OCI-LY7 (cell line): Measurements from ENCODE around the gene SPATA6L. TPM values are rescaled to one million over a fixed set of nuclear protein-coding genes. Genes with fewer than 3 reads are reported as not detected.

Source experiments
- BruUV-seq: library from RNA; stranded (reverse); fragments of 400-500 nt; replicated peaks from 2 replicates; lab custom pipeline; 2021; lab: Mats Ljungman, UMichigan
- CTCF ChIA-PET: fragments of 300-600 bp; sonication (Branson Sonifier 250); formaldehyde crosslinking; loops from one replicate; lab custom pipeline; 2022; ENCODE audit warnings: antibody characterized with exemption; ENCODE audit not compliant: unreplicated experiment; lab: Charles Lee
- POLR2A ChIA-PET: fragments of 300-600 bp; sonication (Branson Sonifier 250); formaldehyde crosslinking; loops from one replicate; lab custom pipeline; 2022; ENCODE audit warnings: antibody characterized with exemption; lab: Charles Lee
- DNase-seq: peaks from one replicate; pipeline ENCODE4 v3.0.0-alpha.2; 2015; ENCODE audit warnings: low spot score
- H2AFZ ChIP-seq: fragments of 200-600 bp; sonication (generic), shearing (Covaris generic); 2 replicates; pipeline ENCODE4 v1.6.1; 2014; ENCODE audit warnings: mild to moderate bottlenecking, antibody characterized with exemption, low read length, moderate library complexity
- H3K27ac ChIP-seq: fragments of 200-600 bp; sonication (generic); 2 replicates; pipeline ENCODE4 v1.5.1; 2014; ENCODE audit warnings: mixed run types, low read depth, mild to moderate bottlenecking, moderate library complexity, low read length, inconsistent platforms; ENCODE audit not compliant: poor library complexity, severe bottlenecking
- H3K36me3 ChIP-seq: fragments of 200-600 bp; sonication (generic); 2 replicates; pipeline ENCODE4 v1.6.1; 2014; ENCODE audit warnings: mild to moderate bottlenecking, antibody characterized with exemption, low read length, moderate library complexity, mixed read lengths; ENCODE audit not compliant: insufficient read depth
- H3K4me1 ChIP-seq: fragments of 200-600 bp; sonication (generic); 2 replicates; pipeline ENCODE4 v1.5.1; 2014; ENCODE audit warnings: mild to moderate bottlenecking, low read length; ENCODE audit not compliant: insufficient read depth, poor library complexity, severe bottlenecking
- H3K4me2 ChIP-seq: fragments of 200-600 bp; sonication (generic); 2 replicates; pipeline ENCODE4 v1.6.1; 2014; ENCODE audit warnings: mild to moderate bottlenecking, low read length
- H3K4me3 ChIP-seq: fragments of 200-600 bp; sonication (generic); 2 replicates; pipeline ENCODE4 v1.5.1; 2014; ENCODE audit warnings: mild to moderate bottlenecking, low read depth, low read length; ENCODE audit not compliant: poor library complexity, severe bottlenecking
- H3K79me2 ChIP-seq: fragments of 200-600 bp; sonication (generic); 2 replicates; pipeline ENCODE4 v1.6.1; 2016; ENCODE audit warnings: low read depth, mild to moderate bottlenecking, low read length, moderate library complexity, mixed read lengths; ENCODE audit not compliant: insufficient read depth
- H3K9me2 ChIP-seq: fragments of 200-600 bp; sonication (generic); 2 replicates; pipeline ENCODE4 v1.6.1; 2016; ENCODE audit warnings: mild to moderate bottlenecking, low read length, mixed read lengths; ENCODE audit not compliant: insufficient read depth
- H3K9me3 ChIP-seq: fragments of 200-600 bp; sonication (generic); 2 replicates; pipeline ENCODE4 v1.6.1; 2014; ENCODE audit warnings: mild to moderate bottlenecking, mixed run types, low read length, mixed read lengths
- H4K20me1 ChIP-seq: fragments of 200-600 bp; sonication (generic); 2 replicates; pipeline ENCODE4 v1.6.1; 2014; ENCODE audit warnings: mild to moderate bottlenecking, antibody characterized with exemption, low read length, moderate library complexity, mixed read lengths; ENCODE audit not compliant: insufficient read depth
- EZH2phosphoT487 ChIP-seq: fragments of 200-600 bp; sonication (generic); IDR thresholded peaks from 2 replicates; pipeline ENCODE4 v1.6.1; 2018; ENCODE audit warnings: low read depth, borderline replicate concordance, mild to moderate bottlenecking, mixed run types, antibody characterized with exemption, low read length, moderate library complexity, mixed read lengths
- intact Hi-C: fragments of 100-400 bp; cut with micrococcal nuclease; formaldehyde crosslinking; loops from one replicate; pipeline ENCODE4 v1.10.0; 2022; ENCODE audit not compliant: unreplicated experiment
- total RNA-seq, 2 experiments: library from RNA; depleted of rRNA in 1 of 2; stranded (reverse); fragments of >200 nt in 1 of 2; shearing (Covaris generic) in 1 of 2; gene quantifications; 2 replicates each; pipeline ENCODE4 v1.2.3, GENCODE V29; 2014 to 2022
- TF ChIP-seq, protein P1 (sequence below): fragments of 200-600 bp; sonication (generic); conservative IDR thresholded peaks from 2 replicates; pipeline ENCODE4 v1.5.1; 2014; ENCODE audit warnings: mild to moderate bottlenecking, antibody characterized with exemption, low read length, moderate library complexity, mixed read lengths

The SPATA6L gene
- total RNA-seq, 2 experiments from 2014 or later, result 0.49 TPM; not detected in 1

DNA sequence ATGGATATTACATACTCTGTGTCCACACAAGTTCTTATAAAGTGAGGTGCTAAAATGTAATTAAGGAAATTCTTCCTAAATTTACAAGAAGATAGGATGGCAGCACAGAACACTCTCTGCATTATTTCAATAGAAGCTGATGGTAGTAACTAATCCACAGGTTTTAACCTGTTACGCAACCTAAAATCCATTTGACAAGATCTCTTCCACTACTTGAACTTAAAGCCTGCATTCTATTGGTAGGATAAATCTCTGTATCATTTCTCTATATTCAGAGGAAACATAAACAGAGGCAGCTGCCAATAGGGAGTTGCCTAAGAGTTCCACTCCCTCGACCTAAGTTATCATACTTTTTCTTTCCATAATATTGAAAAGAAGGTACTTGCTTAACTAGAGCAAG, 34.7 kb upstream of the SPATA6L start:
- Histone ChIP-seq H2AFZ (no peak overlapping the region), H3K4me3 (no peak overlapping the region), H3K79me2 (no peaks in the 10 kb centered on the region), H3K9me2 (no peaks in the 10 kb centered on the region), H3K27ac (no peak overlapping the region), H3K4me1 (no peaks in the 10 kb centered on the region), H3K36me3 (peaks cover 85% of the 10 kb centered on the region), H3K9me3 (no peaks in the 10 kb centered on the region), H4K20me1 (no peaks in the 10 kb centered on the region), H3K4me2 (no peak overlapping the region)
- CTCF ChIA-PET, result no interaction called here
- TF ChIP-seq, protein P1, sequence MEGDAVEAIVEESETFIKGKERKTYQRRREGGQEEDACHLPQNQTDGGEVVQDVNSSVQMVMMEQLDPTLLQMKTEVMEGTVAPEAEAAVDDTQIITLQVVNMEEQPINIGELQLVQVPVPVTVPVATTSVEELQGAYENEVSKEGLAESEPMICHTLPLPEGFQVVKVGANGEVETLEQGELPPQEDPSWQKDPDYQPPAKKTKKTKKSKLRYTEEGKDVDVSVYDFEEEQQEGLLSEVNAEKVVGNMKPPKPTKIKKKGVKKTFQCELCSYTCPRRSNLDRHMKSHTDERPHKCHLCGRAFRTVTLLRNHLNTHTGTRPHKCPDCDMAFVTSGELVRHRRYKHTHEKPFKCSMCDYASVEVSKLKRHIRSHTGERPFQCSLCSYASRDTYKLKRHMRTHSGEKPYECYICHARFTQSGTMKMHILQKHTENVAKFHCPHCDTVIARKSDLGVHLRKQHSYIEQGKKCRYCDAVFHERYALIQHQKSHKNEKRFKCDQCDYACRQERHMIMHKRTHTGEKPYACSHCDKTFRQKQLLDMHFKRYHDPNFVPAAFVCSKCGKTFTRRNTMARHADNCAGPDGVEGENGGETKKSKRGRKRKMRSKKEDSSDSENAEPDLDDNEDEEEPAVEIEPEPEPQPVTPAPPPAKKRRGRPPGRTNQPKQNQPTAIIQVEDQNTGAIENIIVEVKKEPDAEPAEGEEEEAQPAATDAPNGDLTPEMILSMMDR, result no peak
- no peak for TF ChIP-seq EZH2phosphoT487
- intact Hi-C loops, result no loop called here
- POLR2A ChIA-PET, result interaction anchor here (0.6 kb wide), 1 partner anchor 293 kb away, joined by 3 read pairs; no protein-coding TSS in a partner anchor
- no TSS peak for BruUV-seq
- DNase-seq, result no peak

DNA sequence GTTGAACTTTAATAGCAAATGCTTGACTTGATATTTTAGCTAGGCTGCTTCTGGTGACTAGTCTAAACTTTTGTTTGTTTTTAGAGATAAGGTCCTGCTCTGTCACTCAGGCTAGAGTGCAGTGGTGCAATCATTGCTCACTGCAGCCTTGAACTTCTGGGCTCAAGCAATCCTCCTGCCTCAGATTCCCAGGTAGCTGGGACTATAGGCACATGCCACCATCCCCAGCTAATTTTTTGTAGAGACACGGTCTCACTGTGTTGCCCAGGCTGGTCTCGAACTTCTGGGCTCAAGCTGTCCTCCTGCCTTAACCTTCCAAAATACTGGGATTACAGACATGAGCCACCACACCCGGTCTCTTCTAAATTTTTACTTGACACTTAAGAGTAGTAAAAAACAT, 33.8 kb upstream of the SPATA6L start:
- Histone ChIP-seq H3K27ac (no peak overlapping the region), H3K4me3 (no peak overlapping the region), H3K36me3 (peaks cover 81% of the 10 kb centered on the region), H3K79me2 (no peaks in the 10 kb centered on the region), H4K20me1 (no peaks in the 10 kb centered on the region), H3K4me2 (no peak overlapping the region), H3K9me3 (no peaks in the 10 kb centered on the region), H3K9me2 (no peaks in the 10 kb centered on the region), H2AFZ (no peak overlapping the region), H3K4me1 (no peaks in the 10 kb centered on the region)
- POLR2A ChIA-PET, result no interaction called here
- CTCF ChIA-PET, result no interaction called here
- intact Hi-C loops, result no loop called here
- DNase-seq, result no peak
- BruUV-seq, result no TSS peak
- no peak for TF ChIP-seq EZH2phosphoT487
- TF ChIP-seq, protein P1, result no peak

DNA sequence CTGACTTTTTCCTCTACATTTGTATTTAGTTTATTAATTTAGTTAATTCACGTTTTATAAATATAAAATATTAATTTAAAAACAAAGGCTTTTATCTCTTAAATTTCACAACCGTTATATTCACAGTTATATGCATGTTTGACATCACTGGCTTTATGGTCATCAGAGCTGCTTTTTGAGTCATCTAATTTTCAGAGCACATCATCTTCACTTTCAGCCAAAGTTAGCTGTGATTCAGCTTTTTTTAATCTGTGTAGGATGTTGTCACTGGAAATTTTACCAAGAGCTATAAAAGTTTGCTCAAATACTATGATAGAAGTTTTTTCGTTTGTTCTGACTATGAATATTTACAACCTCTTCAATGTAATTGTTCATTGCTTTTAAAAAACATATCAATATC, 25.5 kb upstream of the SPATA6L start:
- H3K79me2 ChIP-seq, result peaks cover 3% of the 10 kb centered on the region; the same call in 1 of the 2 replicates
- POLR2A ChIA-PET, result interaction anchor here (0.5 to 1.3 kb wide), 5 partner anchors 9 to 487 kb away, joined by 3 to 5 read pairs (median 4); no protein-coding TSS in a partner anchor
- intact Hi-C loops, result no loop called here
- BruUV-seq, result no TSS peak
- H3K4me1 ChIP-seq, result no peaks in the 10 kb centered on the region
- H4K20me1 ChIP-seq, result no peaks in the 10 kb centered on the region
- no peak overlapping the region for H3K27ac ChIP-seq
- DNase-seq, result no peak
- CTCF ChIA-PET, result no interaction called here
- no peak overlapping the region for H2AFZ ChIP-seq
- no peak overlapping the region for H3K4me2 ChIP-seq
- peaks cover 61% of the 10 kb centered on the region for H3K36me3 ChIP-seq
- TF ChIP-seq, protein P1, result no peak
- no peak for TF ChIP-seq EZH2phosphoT487
- H3K9me2 ChIP-seq, result no peaks in the 10 kb centered on the region
- no peak overlapping the region for H3K4me3 ChIP-seq
- H3K9me3 ChIP-seq, result no peaks in the 10 kb centered on the region
